Right lobe of liver (tissue), 6 donors: ENCODE results near the gene STAT4. TPM values are rescaled to one million over a fixed set of nuclear protein-coding genes. Genes with fewer than 3 reads are reported as not detected.

ENCODE experiments used
- ATAC-seq, 4 donors: fragments of 200-7000 bp; cut with Tn5 transposase; one replicate each; pipeline ENCODE4 v1.9.1; 2020; ENCODE audit warnings: mild to moderate bottlenecking in 4 of 4, moderate library complexity in 4 of 4
- DNase-seq, 3 donors: peaks; one replicate each; pipeline ENCODE4 v3.0.0-alpha.2; 2020
- H3K27ac ChIP-seq, 3 donors: fragments of 200-600 bp; one replicate each; pipeline ENCODE4 v1.8.0; 2022
- H3K27me3 ChIP-seq, 2 donors: fragments of 200-600 bp; one replicate each; pipeline ENCODE4 v1.8.0; 2022
- H3K36me3 ChIP-seq, 4 donors: fragments of 200-600 bp; sonication (generic) in 1 of 4; one replicate each; pipeline versions ENCODE4 v1.5.1 to v1.8.0; 2017 to 2022; ENCODE audit warnings: control low read depth in 1 of 4
- H3K4me1 ChIP-seq, 4 donors: fragments of 200-600 bp; sonication (generic) in 1 of 4; one replicate each; pipeline versions ENCODE4 v1.5.1 to v1.8.0; 2017 to 2022; ENCODE audit warnings: control low read depth in 1 of 4
- H3K4me3 ChIP-seq, 3 donors: fragments of 200-600 bp; one replicate each; pipeline ENCODE4 v1.8.0; 2022
- H3K9me3 ChIP-seq, 4 donors: fragments of 200-600 bp; sonication (generic) in 1 of 4; one replicate each; pipeline versions ENCODE4 v1.5.1 to v1.8.0; 2017 to 2022; ENCODE audit warnings: control low read depth in 1 of 4
- POLR2A ChIP-seq: fragments of 450-650 bp; IDR thresholded peaks from one replicate; pipeline ENCODE4 v1.6.1; 2017; ENCODE audit warnings: antibody characterized with exemption, mild to moderate bottlenecking
- WGBS: methylation state at CpG from one replicate; pipeline ENCODE4 v1.1.6; 2018; ENCODE audit warnings: low coverage, low lambda C conversion rate; ENCODE audit not compliant: insufficient coverage; ENCODE audit errors: missing lambda C conversion rate; 5-methylcytosine and 5-hydroxymethylcytosine counted together
- intact Hi-C, 2 donors: fragments of 100-400 bp; cut with DNase I; formaldehyde crosslinking; loops; one replicate each; pipeline versions ENCODE4 v1.11.2 to v1.14.1; 2022
- total RNA-seq, 6 experiments: library from RNA; depleted of rRNA in 2 of 6; stranded (reverse); fragments of >200 nt in 2 of 6; fragmentation: NEBNext Ultra II Directional in 3 of 6; extraction: Animal tissue kit (Norgen Biotek cat#: 25700) in 3 of 6; gene quantifications; one replicate each; pipeline versions ENCODE4 v1.1.0 to v1.2.4, GENCODE V29; 2016 to 2023
- TF ChIP-seq, protein P1 (sequence below), 4 donors: fragments of 200-600 bp in 3 of 4; fragments of 450-650 bp in 1 of 4; IDR thresholded peaks; one replicate each; pipeline versions ENCODE4 v1.5.1 to v1.8.0; 2016 to 2022; ENCODE audit warnings: antibody characterized with exemption in 4 of 4, mild to moderate bottlenecking in 2 of 4
- donor health status: DM: no; HTN: yes; CAD: no.
- donor health status: DM: no; HTN: no; CAD: no.
- donor health status: DM: no; HTN: no; CAD: no.
- donor health status: DM: no; HTN: yes; CAD: no.
- donor health status: DM: no; HTN: yes; CAD: no.

The STAT4 gene
- total RNA-seq, 6 experiments from 2014 or later: 0.90 to 6.1 (median 3.2) TPM

DNA sequence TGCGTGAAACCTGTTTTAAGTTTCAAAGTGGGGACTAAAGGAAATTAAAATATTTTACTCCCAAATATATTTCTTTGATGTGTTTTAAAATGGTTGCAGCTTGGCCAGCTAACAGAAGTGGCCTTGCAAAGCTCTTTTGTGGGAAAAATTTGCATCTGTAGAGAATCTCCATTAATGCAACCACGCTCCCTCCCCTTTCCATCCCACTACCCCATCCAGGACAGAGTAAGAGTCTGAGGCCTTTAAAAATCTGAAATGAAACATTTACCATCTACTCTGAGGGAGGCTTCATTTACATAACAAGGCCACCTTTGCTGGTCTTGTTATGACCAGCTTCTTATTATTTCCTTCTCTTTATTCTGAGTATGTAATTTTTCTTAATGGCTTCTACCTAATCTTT is 63.5 kb downstream of the STAT4 start:
- TF ChIP-seq, protein P1, sequence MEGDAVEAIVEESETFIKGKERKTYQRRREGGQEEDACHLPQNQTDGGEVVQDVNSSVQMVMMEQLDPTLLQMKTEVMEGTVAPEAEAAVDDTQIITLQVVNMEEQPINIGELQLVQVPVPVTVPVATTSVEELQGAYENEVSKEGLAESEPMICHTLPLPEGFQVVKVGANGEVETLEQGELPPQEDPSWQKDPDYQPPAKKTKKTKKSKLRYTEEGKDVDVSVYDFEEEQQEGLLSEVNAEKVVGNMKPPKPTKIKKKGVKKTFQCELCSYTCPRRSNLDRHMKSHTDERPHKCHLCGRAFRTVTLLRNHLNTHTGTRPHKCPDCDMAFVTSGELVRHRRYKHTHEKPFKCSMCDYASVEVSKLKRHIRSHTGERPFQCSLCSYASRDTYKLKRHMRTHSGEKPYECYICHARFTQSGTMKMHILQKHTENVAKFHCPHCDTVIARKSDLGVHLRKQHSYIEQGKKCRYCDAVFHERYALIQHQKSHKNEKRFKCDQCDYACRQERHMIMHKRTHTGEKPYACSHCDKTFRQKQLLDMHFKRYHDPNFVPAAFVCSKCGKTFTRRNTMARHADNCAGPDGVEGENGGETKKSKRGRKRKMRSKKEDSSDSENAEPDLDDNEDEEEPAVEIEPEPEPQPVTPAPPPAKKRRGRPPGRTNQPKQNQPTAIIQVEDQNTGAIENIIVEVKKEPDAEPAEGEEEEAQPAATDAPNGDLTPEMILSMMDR (IDR thresholded peaks at IDR 0.05): no peak
- no peak for TF ChIP-seq POLR2A
- WGBS: 91% methylated on average over 2 of the region's 2 CpGs
- no peaks in the 10 kb centered on the region for H3K36me3 ChIP-seq
- H3K9me3 ChIP-seq: no peaks in the 10 kb centered on the region
- peaks cover 0 to 7% (median 0%) of the 10 kb centered on the region in 4 donors for H3K4me1 ChIP-seq
- ATAC-seq (no peak), DNase-seq (no peak)
- intact Hi-C loops: no loop called here
- H3K27ac ChIP-seq: no peak overlapping the region
- H3K4me3 ChIP-seq: no peak overlapping the region
- no peaks in the 10 kb centered on the region for H3K27me3 ChIP-seq

DNA sequence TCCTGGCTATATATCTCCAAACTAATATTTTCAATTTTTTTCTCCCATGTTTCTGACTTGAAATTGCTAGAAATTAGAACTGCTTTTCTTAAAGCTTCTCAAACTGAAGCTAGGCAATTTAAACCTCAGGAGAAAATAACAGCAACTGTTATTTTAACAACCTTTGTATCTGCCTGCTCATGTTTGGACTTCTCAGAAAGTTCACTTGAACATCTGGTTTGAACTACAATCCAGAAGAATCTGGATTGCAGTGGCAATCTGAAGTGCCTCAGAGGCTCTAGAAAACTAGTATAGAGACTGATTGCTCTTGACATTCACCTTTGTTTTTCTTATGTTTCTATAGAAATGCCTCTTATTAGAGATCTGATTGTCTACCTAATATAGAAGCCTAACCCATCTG is 64.1 kb downstream of the STAT4 start:
- peak; percentile 22 to 82 (median 48) for ATAC-seq
- TF ChIP-seq, protein P1 (IDR thresholded peaks at IDR 0.05): no peak
- no peak for TF ChIP-seq POLR2A
- intact Hi-C loops: no loop called here

DNA sequence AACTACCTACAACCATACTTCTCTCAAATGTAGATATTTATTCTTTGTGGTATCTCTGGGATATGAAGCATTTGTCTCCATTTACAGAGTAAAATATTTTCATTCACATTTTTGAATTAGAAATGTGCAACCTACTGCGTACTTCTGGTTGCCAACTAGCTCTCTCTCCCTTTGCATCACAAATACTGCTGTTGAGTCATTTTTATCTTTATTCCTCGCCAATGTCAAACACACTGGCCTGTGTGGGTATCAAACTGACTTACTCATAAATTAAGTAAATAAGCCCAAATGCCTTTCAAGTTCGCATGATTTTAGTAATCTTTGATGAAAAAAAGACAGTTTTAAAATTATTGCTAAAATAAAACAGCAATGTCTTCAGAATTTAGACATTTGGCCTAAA is 67.3 kb downstream of the STAT4 start:
- no peak for DNase-seq
- Histone ChIP-seq H3K4me3 (no peak overlapping the region), H3K9me3 (no peaks in the 10 kb centered on the region), H3K36me3 (no peaks in the 10 kb centered on the region), H3K27me3 (no peaks in the 10 kb centered on the region), H3K27ac (no peak overlapping the region), H3K4me1 (peaks cover 0 to 7% (median 0%) of the 10 kb centered on the region in 4 donors)
- TF ChIP-seq POLR2A: no peak
- TF ChIP-seq, protein P1 (IDR thresholded peaks at IDR 0.05): no peak
- 84% methylated on average over 3 of the region's 3 CpGs for WGBS
- intact Hi-C loops: no loop called here
- no peak for ATAC-seq

More for the DNA sequence above, 64.1 kb downstream of the STAT4 start:
- Histone ChIP-seq H3K4me3 (no peak overlapping the region), H3K27me3 (no peaks in the 10 kb centered on the region), H3K9me3 (no peaks in the 10 kb centered on the region), H3K4me1 (peaks cover 0 to 7% (median 0%) of the 10 kb centered on the region in 4 donors), H3K27ac (no peak overlapping the region), H3K36me3 (no peaks in the 10 kb centered on the region)
- DNase-seq: no peak

DNA sequence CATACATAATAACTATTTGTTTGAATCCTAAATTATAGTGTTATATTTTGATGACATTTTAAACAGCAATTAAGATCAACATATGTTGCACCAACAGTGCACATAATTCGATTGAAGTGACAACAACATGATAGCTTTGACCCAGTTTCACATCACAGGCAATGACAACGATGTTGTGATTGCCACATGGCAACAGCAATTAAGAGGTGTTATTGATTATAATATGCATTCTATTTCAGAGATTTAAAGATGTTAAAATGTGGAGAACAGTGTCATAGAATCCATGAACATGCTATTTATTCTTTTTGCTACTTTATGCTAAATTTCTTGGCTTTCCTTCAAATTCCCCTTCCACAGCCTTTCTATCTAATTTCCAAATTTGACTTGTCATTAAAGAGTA is 68.5 kb downstream of the STAT4 start:
- H3K4me3 ChIP-seq: no peak overlapping the region
- TF ChIP-seq POLR2A: no peak
- TF ChIP-seq, protein P1 (IDR thresholded peaks at IDR 0.05): no peak
- no peaks in the 10 kb centered on the region for H3K9me3 ChIP-seq
- H3K36me3 ChIP-seq: no peaks in the 10 kb centered on the region
- ATAC-seq: no peak
- peaks cover 0 to 7% (median 0%) of the 10 kb centered on the region in 4 donors for H3K4me1 ChIP-seq
- 36% methylated on average over 2 of the region's 2 CpGs for WGBS
- no peaks in the 10 kb centered on the region for H3K27me3 ChIP-seq
- H3K27ac ChIP-seq: no peak overlapping the region
- DNase-seq: no peak
- intact Hi-C loops: no loop called here
